Heart left ventricle (tissue), 13 donors: ENCODE data around the gene RTL10.

Source experiments
- POLR2A ChIP-seq, 2 donors: fragments of 450-650 bp; IDR thresholded peaks; one replicate each; pipeline ENCODE4 v1.6.1; 2017; ENCODE audit warnings: antibody characterized with exemption in 2 of 2, mild to moderate bottlenecking in 2 of 2, moderate library complexity in 2 of 2
- TF ChIP-seq, protein P1 (sequence below), 12 donors: fragments of 200-600 bp; sonication (generic) in 4 of 12; IDR thresholded peaks; one replicate each; pipeline versions ENCODE4 v1.5.0 to v1.8.0; 2018 to 2022; ENCODE audit warnings: antibody characterized with exemption in 12 of 12, mild to moderate bottlenecking in 5 of 12
- donor health status: ischemic (EF 13 %, LVEDD 7.1; RV severe dilation, severe dysfunction).
- donor health status: DM: no; HTN: yes; CAD: no.
- donor health status: DM: no; HTN: no; CAD: no.
- donor health status: ischemic (EF 25% LVEDD 6.9; RV normal size, moderate dysfunction).
- donor health status: ischemic (EF 25% LVEDD 5.7; RV mildly dilated, moderate dysfunction).
- donor health status: ischemic (EF 35%, LVEDD 5.7; RV mildly dilated, moderate dysfunction).
- donor health status: nonischemic (EF 11% LVEDD 7.7; RV severe dilation, severe dysfunction).
- donor health status: DM: yes; HTN: yes; CAD: no.
- donor health status: PGD.
- donor health status: ischemic (EF 29% LVEDD 5.4; RV normal size, mild dysfunction).
- donor health status: nonischemic (EF 23%, LVEDD 6.1; RV moderate dilation, normal function).

DNA sequence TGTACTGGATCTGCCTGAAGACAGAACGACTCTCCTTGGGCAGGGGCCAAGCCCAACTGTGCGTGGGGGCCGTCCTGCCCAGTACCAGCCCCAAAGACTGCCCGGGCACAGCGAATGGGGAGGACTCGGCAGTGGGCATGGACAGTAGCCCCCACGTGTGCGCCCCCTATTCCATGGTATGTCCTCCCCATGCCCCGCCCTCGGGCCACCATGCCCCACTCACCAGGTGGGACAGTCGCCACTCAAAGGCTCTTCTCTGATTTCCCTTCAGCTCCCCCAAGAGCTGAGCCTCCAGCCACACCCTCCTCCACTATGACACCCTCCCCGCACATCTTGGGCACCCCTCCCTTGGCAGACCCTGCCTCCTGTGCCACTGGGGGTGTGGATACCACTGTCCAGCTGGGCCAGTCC is 43.5 kb downstream of the RTL10 start:
- TF ChIP-seq, protein P1, sequence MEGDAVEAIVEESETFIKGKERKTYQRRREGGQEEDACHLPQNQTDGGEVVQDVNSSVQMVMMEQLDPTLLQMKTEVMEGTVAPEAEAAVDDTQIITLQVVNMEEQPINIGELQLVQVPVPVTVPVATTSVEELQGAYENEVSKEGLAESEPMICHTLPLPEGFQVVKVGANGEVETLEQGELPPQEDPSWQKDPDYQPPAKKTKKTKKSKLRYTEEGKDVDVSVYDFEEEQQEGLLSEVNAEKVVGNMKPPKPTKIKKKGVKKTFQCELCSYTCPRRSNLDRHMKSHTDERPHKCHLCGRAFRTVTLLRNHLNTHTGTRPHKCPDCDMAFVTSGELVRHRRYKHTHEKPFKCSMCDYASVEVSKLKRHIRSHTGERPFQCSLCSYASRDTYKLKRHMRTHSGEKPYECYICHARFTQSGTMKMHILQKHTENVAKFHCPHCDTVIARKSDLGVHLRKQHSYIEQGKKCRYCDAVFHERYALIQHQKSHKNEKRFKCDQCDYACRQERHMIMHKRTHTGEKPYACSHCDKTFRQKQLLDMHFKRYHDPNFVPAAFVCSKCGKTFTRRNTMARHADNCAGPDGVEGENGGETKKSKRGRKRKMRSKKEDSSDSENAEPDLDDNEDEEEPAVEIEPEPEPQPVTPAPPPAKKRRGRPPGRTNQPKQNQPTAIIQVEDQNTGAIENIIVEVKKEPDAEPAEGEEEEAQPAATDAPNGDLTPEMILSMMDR (IDR thresholded peaks at IDR 0.05): no peak
- TF ChIP-seq POLR2A (IDR thresholded peaks at IDR 0.05): no peak
